Activated CD8-positive, alpha-beta memory T cell treated with anti-CD3 and anti-CD28 coated beads for 1 hour (primary cell): ENCODE data around the gene TMEM132C.
"Not testable (repeated sequence)": the region's sequence is repeated elsewhere in the genome, so short reads cannot be mapped to it uniquely, and the experiment has no call there.

Source experiments
- DNase-seq, 2 donors: peaks; one replicate each; pipeline ENCODE4 v3.0.0-alpha.2; 2020; ENCODE audit warnings: low read depth in 1 of 2; ENCODE audit errors: extremely low read depth in 1 of 2

Gene TMEM132C

DNA sequence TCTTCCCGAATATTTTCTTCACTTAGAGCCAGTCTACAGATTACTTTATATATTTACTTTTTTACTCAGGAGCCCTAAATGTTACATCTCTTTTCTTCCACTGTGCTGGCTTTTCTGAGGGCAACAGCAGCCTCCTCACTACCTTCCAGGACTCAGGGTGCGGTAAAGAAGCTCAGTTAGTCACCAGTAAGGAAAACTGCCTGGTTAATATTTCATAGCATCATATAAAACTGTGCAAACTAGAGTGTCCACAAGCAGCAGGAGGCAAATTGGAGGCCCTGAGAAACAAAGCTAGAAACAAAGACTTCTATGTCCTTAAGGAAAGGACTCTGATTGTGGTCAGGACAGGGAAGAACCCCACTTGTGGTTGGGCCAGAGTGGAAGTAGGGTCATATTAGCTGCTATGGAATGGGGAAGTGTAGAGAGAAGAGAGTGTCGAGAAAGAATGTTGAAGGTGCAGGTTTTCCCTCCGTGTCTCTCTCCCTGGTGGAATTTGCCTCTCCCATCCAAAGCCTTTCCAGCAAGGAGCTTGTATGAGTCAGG is 336.7 kb downstream of the TMEM132C start:
- DNase-seq: no peak

DNA sequence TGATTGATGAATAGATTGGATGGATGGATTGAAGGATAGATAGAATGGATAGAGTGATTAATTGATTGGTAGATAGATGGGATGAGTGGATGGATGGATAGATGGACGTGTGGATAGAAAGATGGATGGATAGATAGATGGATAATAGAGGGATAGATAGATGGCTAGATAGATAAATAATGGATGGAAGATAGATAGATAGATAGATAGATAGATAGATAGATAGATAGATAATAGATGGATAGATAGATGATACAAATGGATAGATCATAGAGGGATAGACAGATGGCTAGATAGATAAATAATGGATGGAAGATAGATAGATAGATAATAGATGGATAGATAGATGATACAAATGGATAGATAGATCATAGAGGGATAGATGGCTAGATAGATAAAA is 337.2 kb downstream of the TMEM132C start:
- not testable (repeated sequence) for DNase-seq

DNA sequence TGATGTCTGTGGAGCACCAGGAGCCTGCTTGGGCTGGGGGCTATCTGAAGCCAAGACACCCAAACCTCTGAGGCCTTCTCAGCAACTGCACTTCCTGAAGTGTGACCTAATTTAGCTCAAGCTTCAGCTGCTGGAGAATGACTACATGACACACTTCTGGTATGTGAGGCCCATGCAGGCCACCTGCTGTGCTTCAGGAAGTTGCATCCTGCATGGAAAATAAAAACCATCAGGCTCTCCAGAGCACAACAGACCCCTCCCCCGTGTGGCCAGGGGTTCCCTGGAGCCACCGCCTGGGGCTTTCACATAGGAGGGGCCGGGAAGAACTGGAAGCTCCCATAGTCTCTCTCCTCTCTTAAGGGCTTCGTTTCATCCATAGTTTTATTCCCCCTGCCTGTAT is 339.1 kb downstream of the TMEM132C start:
- no peak for DNase-seq

DNA sequence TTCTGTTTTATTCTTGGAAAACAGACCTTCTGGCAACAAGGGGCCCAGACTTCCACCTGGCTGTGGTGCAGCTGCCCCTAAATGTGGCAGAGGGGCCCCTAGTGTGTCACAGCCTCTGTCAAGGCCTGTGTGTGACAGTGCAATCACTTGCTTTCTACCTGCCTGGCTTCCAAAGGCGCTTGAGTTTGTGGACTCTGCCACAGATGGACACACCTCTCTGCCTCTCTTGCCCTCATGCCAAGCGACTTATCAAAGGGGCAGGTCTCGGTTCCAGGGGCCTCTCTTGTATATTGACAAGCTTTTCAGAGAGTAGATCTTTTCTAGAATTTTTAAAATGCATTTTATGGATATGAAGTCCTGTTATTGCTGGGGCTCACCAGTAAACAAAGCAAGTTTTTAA is 339.6 kb downstream of the TMEM132C start:
- no peak for DNase-seq

DNA sequence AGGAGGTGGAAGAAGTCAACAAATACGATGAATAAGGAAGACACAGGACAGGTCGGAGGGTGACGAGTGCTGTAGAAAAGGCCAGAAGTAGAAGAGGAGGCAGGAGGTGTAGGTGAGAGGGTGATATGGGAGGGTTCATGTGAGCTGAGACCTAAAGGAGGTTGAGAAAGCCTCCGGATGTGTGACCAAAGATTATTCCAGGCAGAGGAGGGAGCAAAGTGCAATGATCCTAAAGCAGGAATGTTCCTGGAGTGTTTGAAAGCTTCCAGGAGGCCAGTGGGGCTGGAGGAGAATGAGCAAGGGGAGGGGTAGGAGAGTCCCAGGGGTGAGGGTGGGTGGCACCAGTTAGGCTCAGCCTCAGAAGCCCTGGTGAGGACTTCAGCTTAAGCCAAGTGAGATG is 340.0 kb downstream of the TMEM132C start:
- no peak for DNase-seq

DNA sequence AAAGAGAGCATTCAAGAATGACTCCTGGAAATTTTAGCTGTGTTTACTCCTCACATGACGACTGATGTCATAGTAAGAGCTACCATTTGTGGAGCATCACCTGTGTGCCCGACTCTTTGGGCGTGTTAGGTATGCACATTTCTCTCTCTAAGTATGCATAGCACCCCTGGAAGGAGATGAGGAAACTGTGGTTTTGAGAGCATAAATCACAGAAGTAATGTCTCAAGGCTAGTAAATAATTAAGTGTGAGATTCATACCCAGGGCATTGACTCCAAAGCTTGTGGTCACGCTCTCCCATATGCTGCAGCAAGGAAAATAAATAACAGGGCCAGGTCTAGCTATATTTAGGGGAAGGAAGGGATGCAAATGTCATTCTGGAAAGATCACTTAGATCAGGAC is 340.7 kb downstream of the TMEM132C start:
- no peak for DNase-seq

DNA sequence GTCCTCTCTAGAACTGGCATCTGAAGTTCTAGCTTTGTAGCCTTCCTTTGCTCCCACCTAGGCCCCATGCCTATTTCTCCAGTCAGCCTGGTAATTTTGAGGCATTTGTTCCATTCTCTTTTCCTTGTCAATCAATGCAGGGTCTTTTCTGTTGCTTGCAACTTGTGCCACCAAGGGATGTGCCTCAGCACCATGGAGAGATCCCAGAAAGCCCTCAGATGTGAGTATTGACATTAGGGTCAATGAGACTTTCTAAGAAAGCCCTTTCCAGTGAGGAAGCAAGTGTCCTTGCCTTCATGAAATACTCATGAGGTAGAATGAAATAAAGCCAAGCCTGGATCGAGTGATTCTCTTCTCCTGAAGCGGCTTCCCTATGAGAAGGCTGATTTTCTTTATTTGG is 342.9 kb downstream of the TMEM132C start:
- no peak for DNase-seq

DNA sequence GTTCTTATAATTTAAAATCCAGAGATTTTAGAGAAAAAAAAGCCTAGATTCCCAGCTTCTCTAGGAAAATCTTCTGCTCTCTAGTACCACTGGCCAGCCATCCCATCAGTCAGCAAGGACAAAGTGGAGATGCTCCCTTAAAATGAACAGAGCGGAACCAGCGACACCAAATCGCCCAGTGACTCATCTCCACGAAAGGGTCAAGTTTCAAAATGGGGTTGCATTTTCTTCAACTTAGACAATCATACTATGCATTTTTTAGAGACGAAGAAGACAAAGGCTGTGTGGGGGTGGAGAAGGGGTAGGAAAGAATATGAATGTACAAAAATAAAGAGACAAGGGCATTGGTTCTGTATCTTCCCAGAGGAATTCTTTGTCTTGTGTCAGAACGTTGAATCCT is 344.8 kb downstream of the TMEM132C start:
- DNase-seq: no peak

DNA sequence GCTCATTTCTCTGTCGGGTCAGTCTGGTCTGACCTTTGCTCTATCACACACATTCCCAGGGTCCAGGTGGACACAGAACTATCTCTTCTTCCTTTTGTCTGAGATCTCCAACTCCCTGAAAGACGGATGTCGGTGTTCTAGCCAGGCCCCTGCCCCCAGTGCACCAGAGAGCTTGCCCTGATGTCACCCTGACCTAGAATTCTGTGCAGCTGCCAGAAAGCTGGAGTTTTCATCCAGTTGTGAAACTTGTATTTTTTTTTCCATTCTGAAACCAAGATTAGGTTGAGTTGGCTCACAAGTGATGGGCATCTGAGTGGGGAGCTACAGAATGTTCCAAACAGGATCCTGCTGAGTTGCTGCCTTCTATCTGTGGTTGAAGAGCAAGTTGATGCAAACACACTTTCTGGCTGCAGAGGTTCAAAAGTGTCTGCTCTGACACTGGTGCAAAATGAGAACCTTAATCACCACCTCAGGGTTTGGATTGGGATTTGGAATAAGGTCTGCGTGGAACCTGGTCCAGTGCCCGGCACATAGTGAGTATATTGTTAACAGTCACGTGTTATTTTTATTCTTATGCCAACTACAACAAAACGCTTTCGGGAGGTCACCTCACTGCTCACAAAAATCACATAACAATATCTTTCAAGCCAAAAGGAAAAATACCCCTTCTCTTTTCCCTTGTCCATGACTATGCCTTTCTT is 345.3 kb downstream of the TMEM132C start:
- no peak for DNase-seq

DNA sequence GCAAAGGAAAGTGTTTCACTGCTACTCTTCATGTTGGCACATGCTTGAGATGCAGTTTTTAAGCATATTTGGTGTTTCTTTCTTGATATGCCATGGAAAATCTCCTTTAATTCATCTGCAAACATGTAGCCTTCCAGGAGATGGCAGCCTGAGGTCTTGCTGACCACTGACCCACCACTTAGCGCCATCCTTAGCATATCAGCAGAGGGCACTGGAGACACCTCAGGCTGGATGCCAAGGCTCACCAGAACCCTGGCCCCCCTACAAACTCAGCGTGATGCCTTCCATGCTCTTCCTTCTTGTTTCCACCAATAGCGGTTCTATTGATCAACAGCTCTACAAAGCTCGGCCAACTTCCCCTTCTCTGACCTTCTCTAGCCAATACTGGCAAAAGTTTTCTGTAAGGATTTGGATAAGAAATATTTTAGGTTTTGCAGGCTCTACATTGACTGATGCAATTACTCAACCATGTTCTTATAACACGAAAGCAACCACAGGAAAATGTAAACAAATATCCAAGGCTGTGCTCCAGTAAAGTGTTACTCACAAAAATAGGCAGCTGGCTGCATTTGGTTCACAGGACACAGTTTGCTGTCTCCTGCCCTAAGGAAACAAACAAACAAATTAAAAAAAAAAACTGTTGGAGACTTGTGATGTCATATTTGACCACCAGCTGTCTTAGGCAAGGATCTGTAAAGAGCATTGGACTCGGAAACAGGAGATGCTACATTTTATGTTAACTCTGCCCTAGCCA is 347.0 kb downstream of the TMEM132C start:
- no peak for DNase-seq

DNA sequence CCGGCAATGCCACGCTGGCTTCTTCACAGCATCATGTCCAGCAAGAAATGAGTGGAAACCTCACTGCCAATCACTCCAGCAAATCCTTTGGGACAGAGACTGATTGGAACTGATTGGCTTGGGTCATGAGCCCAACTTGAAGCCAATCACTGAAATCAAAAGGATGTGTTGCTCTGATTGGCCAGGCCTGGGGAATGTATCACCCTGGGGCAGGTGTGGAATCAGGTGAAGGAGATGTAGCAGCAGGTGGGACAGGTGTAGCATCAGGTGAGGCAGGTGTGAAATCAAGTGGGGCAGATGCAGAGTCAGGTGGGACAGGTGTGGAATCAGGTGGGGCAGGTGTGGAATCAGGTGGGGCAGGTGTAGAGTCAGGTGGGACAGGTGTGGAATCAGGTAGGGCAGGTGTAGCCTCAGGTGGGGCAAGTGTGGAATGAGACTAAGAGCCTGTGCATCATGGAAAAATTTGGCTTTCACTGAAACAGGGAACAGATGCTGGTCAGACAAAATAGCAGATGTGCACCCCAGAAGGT is 350.4 kb downstream of the TMEM132C start:
- no peak for DNase-seq

DNA sequence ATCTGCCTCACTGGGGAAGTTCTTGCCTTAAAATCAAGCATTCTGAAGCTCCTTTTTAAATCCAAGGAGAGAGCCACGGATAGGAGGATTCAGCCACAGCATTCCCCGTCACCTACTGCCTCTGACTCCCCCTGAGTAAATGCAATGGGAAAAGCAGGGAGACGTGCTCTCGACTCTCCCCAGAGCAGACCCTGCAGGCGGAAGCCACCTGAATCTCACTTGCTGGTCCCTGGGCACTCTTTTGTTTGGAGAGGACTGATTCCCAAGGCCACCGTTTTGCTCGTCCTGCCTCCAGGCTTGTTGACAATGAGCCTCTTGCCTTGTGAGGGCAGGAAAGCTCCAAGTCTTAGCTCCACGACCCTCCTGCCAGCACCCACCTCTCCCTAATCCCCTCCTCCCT is 352.3 kb downstream of the TMEM132C start:
- DNase-seq: no peak

DNA sequence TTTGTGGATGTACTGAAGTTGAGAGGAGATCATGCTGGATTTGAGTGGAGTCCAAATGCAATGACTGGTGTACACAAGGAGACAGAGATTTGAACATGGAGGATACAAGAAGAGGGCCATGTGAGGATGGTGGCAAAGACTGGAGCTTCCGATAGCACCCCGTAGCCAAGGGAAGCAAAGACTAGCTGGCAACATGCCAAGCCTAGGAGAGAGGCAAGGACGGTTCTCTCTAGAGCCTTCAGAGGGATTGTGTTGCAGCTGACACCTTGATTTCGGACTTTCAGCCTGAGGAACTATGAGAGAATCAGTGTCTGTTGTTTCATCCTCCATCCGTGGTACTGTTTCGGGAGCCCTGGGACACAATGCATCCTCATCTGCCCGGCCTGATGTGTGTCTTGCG is 354.3 kb downstream of the TMEM132C start:
- DNase-seq: no peak

DNA sequence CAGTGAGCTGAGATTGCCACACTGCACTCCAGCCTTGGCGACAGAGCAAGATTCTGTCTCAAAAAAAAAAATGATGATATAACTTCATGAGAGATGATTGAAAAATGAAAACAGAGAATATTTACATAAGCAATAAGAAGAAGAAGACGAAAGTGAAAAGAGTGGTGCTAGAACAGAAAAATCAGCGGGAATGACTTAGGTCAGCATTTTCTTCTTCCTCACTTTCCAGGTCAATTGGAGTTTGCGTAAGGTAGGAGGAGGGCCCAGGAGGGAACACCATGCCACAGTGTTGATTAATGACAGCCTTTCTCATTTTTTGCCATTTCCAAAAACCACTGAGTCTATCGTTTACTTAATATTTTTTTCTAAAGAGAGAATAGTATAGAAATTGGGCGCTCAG is 356.8 kb downstream of the TMEM132C start:
- DNase-seq: no peak

DNA sequence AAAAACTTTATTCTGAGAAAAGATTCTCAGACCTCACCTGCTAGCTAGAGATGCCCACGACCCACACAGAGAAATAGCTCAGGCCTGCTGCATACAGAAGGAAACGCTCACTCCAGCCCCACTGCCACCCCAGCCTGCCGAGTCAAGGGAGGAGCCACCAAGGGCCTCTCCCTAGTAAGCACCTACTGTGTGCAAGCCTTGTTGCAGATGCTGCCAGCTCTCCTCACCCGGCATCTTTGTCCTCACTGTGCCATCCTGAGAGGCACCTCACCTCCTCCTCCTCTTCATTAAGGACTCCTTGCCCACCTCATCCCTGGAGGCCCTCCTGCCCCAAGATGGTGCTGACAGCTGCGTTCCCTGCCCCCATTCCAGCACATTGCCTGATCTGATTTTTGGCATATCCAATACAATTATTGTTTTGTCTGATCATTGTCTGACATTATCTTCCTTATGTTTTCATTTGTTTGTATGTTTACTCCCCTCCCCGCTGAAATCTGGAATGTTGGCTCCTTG is 359.9 kb downstream of the TMEM132C start:
- DNase-seq: no peak

DNA sequence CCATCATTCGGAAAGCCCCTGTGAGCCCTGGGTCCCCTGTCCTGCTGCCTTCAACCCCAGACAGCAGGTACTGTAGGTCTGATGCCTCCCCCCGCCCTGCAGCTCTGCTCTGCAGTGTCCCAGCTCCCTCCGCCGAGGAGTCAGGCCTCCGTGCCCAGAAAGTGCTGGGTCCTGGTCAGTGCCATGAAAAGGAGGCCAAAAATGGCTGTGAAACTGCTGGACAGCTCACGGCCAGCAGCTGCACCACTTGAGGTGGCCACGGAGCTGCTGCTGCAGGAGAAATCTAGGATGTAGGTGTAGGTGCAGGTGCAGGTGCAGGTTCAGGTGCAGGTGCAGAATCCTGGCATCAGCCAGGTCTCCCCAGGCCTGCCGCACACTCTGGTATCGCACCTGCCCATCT is 360.7 kb downstream of the TMEM132C start:
- no peak for DNase-seq

DNA sequence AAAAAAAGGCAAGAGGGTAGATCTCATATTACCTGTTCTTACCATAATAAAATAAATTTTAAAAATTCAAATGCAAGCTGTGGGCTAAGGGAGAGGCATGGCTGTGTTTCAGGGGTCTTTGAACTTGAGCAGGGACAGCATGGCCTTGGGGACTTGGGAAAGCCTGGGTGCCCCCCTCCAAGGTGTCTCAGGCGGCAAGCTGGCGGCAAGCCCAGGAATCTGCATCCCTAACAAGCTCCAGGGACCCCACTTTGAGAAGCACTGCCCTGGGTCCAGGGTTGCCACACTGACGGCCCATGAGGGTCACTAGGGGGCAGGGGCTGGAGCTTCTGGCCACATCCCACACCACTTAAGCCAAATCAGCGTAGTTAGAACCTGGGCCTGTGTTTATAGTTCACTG is 363.0 kb downstream of the TMEM132C start:
- no peak for DNase-seq

DNA sequence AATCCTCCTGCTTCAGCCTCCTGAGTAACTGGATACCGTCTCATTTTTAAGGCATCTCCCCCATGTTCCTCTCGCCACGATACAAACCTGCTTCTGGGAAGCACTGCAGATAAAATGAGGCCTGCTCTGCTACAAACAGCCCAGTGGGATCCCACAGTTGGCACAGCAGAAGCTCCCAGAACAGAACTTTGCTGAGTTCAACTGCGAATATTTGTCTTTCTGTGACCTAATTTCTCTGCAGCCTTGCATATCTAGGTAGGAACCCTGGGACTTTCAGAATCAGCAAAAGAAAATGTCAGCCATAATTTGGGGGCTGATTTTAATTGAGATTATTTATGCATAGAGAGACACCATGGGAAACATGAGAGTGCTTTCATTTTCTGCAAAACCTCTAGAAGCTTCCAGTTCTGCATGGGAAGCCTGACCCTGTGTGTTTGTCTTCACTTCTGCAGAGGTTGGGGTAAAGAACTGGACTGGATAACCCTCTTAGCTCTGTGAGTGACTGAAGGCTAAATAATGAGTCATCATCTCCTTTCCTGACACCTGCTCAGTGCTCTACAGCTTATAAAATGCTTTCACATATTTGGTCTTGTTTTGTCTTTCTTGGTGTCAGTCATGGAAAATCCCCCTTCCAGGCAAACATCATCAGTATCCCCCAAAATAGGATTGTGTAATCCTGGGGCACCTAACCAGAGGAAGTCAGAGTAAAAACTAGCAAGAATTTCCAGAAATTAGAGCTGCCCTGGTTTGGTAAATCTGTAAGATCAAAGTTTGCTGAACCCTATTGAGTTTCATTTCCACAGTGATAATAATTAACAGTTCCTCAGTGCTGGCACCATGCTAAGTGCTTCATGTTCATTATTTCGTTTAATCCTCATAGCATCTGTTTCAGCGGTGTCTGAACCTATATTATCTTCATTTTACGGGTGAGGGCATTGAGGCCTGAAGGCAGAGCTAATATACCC is 371.0 kb downstream of the TMEM132C start:
- no peak for DNase-seq

DNA sequence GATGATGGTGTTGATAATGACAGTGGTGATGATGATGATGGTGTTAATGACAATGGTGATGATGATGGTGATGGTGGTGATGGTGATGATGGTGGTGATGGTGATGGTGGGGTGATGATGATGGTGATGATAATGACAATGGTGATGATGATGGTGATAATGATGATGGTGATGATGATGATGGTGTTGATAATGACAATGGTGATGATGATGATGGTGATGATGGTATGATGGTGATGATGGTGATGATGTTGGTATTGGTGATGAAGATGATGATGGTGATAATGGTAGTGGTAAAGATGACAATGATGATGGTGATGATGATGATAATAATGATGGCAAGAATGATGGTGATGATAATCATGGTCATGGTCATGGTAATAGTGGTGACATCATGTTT is 372.1 kb downstream of the TMEM132C start:
- DNase-seq: no peak

DNA sequence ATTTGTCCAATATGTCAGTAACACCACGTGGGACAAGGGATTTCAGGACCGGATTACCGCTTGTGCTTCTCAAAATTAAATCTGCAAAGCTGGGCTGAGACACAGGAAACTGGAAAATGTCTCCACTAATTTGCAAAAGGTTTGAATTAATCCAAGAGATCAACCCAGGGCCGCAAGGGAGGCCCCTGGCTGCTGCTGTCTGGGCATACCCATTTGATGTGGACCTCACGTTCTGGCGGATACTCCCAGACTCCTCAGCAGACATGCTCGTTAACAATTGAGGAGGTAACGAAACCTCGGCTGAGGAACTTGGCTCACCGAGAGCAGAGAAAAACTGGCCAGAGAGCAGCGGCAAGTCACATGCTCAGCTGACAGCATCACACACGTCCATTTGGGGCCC is 376.2 kb downstream of the TMEM132C start:
- no peak for DNase-seq
